GM18520 (cell line): ENCODE data around the gene CHRNA7.
"Not testable (repeated sequence)": the region's sequence is repeated elsewhere in the genome, so short reads cannot be mapped to it uniquely, and the experiment has no call there.

Experiments
- ATAC-seq: cut with Tn5 transposase; IDR thresholded peaks from one replicate; pipeline ENCODE4 v1.9.1; 2021; ENCODE audit not compliant: unreplicated experiment

CHRNA7 gene

DNA sequence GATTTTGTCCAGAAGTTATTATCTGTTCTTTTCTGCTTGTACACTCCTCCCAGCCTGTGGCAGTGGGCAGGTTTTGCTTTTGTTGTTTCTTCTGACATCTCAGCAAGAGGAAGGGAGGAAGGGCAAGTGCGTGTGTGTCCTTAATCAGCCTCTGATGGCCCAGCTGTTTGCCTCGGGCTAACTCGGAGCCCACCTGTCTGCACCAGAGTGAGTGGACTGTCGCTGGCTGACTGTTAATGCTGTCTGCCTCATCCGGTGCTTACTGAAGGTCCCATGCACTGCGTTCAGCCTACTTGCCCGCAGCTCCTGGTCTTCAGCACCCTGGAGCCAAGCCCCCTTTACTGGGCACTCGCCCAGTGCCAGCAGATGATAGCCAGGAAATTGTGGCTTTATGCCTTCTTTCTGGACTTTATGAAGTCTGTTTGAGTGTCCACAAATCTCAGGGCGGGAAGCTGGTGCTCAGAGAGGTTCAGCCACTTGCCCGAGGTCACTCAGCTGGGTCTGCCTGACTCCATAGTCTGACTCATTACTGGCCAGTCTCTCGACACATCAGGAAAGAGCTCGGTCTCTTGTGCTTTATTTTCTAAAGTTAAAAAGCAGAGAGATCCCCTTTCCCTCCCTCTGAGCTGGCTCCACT lies 89.5 kb downstream of the CHRNA7 start:
- no peak for ATAC-seq

GRCh38 chr15:32120577-32121383 lies 90.5 kb downstream of the CHRNA7 start:
- no peak for ATAC-seq

DNA sequence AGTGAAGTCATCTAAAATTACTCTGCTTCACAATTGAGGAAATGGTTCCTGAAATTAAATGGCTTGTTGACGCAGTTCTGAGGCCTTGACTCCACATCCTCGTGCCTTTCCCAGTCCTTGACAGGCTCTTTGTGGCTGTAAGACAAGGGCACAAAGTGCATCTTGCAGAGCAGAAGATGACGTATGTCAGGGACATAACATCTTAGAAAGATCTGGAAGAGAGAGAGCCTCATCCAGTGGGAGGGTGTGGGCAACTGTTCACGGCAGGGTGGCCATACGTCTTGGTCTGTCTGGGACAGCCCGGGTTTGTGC lies 91.0 kb downstream of the CHRNA7 start:
- ATAC-seq = no peak

GRCh38 chr15:32122013-32122412 lies 91.7 kb downstream of the CHRNA7 start:
- ATAC-seq = no peak

DNA sequence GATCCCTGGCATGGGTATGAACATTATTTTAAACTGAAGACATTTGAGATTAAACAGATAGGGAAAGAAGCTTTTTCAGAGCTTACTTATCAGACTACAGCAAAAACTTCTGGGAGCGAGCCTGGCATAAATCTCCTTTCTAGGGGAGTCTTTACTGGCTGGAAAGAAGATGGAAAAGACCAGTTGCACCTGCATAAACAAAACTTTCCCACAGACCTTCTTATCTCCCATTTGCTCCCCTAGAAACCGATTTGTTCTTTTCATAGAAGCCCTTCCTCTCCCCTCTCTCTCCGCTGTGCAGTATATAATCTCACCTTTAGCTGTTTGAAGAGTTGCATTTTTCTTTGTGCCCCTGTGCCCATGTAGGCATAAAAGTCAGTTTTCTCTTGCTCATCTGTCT lies 93.2 kb downstream of the CHRNA7 start:
- ATAC-seq = no peak

DNA sequence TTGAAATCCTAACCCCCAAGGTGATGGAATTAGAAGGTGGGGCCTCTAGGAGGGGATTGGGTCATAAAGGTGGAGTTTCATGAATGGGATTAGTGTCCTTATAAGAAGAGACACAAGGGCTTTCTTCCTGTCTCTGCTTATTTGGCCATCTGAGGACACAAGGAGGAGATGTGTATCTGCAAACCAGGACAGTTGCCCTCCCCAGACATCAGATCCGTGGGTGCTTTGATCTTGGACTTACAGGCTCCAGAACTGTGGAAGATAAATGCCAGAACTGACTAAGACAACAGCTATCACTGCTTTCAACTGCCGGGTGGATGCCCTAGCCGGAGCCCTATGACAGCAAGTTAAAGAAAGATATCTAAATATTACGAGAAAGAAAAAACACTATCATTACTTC lies 94.4 kb downstream of the CHRNA7 start:
- ATAC-seq = no peak

DNA sequence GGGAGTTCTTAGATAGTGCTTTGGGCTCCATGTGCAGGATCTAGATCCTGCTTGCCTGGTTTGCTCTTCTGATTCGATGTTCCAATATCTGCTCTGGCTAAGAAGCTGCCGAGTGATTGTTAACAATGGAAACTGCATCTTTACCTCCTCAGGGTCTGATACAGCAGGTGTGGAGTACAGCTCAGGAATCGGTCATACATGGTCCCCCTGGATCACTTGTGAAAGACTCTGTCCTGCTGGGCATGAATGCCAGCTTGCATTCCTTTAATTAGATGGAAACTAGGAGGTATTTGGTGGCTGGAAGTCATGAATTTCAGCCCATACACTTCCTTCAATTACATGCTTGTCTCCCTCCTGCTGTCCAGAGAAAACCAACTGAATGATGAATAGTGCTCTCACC lies 95.3 kb downstream of the CHRNA7 start:
- ATAC-seq = no peak

DNA sequence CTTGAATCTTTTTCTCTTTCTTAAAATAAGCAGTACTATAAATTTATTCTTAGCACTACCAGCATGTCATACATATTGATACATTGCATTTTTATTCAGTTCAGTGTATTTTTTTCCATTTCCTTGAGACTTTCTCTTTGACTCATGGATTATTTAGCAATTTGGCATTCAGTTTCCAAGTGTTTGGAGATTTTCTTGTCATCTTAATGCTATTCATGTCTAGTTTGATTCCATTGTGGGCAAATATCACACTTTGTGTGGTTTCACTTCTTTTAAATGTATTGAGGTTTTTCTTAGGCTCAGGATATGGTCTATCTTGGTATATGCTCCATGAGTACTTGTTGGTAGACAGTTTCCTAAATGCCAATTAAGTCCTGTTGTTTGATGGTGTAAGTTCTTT lies 99.5 kb downstream of the CHRNA7 start:
- no peak for ATAC-seq

DNA sequence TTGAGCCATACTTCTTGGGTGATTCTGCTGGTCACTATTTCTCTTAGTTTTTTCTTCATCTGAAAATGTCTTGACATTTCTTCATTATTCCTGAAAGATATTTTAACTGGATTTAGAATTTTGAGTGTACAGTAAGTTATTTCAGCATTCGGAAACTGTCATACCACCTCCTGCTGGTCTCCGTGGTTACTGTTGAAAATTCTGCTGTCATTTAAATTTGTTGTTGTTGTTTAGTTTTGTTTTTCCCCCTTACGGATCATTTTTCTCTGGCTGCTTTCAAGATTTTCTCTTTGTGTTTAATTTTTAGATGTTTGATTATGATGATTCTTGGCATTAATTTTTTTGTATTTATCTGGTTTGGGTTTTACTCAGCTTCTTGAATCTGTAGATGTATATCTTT lies 100.5 kb downstream of the CHRNA7 start:
- ATAC-seq = no peak

GRCh38 chr15:32131803-32132202 lies 101.5 kb downstream of the CHRNA7 start:
- ATAC-seq = no peak

DNA sequence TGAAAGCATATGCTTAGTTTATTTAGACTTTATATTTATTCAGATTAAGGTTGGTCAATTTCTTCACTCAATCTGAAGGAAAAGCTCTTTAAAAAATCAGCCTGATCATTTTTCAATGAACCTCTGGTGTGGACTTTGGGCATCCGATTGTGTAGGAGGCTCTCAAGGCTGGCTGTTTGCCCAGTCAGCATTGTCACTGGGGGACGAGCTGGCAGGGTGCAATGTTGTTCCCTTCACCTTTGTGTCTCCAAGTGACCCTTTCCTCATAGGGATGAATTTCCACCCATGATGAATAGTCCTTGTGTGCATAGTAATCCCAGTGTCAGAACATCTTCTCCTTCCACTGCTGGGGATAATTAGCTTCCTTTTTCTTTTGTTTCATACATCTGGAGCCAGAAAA lies 102.5 kb downstream of the CHRNA7 start:
- no peak for ATAC-seq

GRCh38 chr15:32134842-32135241 lies 104.5 kb downstream of the CHRNA7 start:
- no peak for ATAC-seq

- ATAC-seq = no peak
Observed at GRCh38 chr15:32135335-32135734, 105.0 kb downstream of the CHRNA7 start.

DNA sequence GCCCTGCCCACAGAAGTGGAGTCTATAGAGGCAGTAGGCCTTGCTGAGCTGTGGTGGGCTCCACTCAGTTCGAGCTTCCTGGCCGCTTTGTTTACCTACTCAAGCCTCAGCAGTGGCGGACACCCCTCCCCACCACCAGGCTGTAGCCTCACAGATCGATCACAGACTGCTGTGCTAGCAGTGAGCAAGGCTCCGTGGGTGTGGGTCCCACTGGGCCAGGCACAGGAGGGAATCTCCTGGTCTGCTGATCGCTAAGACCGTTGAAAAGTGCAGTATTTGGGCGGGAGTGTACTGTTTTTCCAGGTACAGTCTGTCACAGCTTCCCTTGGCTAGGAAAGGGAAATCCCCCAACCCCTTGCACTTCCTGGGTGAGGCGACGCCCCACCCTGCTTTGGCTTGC lies 115.2 kb downstream of the CHRNA7 start:
- ATAC-seq = not testable (repeated sequence)

DNA sequence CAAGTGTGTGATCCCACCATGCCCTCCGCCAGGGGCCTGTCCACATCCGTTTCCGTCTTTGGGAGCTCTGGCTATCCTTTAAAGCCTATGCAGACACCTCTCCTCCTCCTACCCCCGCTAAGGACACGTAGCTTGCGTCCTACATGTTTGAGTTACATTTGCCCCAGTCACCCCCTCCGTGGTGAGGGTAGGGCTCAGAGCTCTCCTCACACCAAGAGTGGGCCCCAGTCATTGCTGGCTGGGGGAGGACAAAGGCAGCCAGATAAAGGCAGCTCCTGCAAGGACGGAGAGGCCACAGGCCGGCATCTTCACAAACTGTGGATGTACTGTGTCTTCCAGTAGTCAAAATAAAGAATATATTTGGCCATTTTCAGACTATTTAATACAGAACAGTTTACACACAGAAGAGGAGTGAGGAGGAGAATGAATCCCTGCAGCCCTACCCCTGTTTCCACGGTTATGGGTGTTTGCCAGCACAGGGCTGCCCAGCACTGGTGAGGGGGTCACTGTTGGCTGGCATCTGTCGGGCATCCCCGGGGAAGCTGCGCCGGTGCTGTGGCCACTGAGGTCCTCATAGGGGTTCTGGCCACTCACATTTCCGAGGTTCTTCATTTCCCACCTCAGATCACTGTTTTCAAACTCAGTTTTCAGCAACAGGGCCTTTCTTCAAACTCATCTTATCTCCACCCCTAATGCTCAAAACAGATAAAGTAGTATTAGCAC lies 118.7 kb downstream of the CHRNA7 start:
- ATAC-seq = no peak

DNA sequence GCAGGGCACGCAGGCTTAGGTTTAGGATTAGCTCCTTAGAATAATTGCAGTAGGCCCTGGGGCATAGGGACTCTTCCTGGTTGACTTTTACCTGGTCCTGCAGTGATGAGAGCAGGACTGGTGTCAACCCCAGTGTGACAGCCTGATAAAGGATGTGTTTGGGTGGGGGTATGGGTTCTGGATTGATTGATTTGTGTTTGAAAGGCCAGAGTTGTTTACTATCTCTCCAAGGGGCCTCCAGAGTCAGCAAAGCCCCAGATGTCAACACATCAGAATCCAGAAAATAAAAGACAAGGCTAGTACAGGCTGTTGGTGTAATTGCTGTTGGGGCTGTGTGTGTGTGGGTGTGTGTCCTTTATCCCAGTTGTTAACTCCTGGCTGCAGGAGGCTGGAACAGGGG lies 122.3 kb downstream of the CHRNA7 start:
- ATAC-seq = no peak

GRCh38 chr15:32153868-32154623 lies 123.7 kb downstream of the CHRNA7 start:
- ATAC-seq = not testable (repeated sequence)

GRCh38 chr15:32162143-32162542 lies 131.8 kb downstream of the CHRNA7 start:
- ATAC-seq = not testable (repeated sequence)

GRCh38 chr15:32164065-32164464 lies 133.8 kb downstream of the CHRNA7 start:
- not testable (repeated sequence) for ATAC-seq

GRCh38 chr15:32164747-32165146 lies 134.4 kb downstream of the CHRNA7 start:
- not testable (repeated sequence) for ATAC-seq

DNA sequence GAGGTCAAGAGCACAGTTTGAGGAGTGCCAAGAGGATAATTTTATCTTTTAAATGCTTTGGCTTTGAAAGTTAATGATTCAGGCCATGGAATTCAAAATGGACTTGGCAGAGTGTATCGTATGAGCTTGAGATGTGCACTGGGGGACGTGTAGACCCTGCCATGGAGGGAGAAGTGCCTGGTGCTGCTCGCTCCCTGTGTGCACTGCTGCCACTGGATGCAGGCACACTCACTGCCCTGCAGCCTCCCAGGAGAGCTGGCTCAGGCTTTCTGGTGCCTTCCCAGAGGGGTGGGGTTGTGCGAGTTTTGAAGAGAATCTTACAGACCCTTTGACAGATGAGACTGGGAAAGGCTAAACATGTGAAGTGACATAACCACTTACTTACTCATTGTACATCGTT lies 135.5 kb downstream of the CHRNA7 start:
- ATAC-seq = not testable (repeated sequence)
